Superior temporal gyrus (tissue), 1 donor: ENCODE measurements around the gene ATXN1.

ENCODE experiments used
- DNase-seq: peaks from one replicate; pipeline ENCODE4 v3.0.0-alpha.2; 2016; ENCODE audit errors: extremely low spot score

The ATXN1 gene

GRCh38 chr6:16743664-16744210, 17.5 kb downstream of the ATXN1 start:
- DNase-seq: no peak

- no peak for DNase-seq
Measured at GRCh38 chr6:16742116-16742515, 19.1 kb downstream of the ATXN1 start.

GRCh38 chr6:16741112-16742016, 19.9 kb downstream of the ATXN1 start:
- no peak for DNase-seq

- no peak for DNase-seq
Measured at GRCh38 chr6:16740097-16740496, 21.2 kb downstream of the ATXN1 start.

- no peak for DNase-seq
Measured at GRCh38 chr6:16739329-16739801, 21.9 kb downstream of the ATXN1 start.

GRCh38 chr6:16737925-16738324, 23.3 kb downstream of the ATXN1 start:
- no peak for DNase-seq

- no peak for DNase-seq
Measured at GRCh38 chr6:16736856-16737775, 24.1 kb downstream of the ATXN1 start.

- no peak for DNase-seq
Measured at GRCh38 chr6:16735014-16735413, 26.2 kb downstream of the ATXN1 start.

GRCh38 chr6:16733085-16733484, 28.2 kb downstream of the ATXN1 start:
- DNase-seq: no peak

GRCh38 chr6:16731478-16732051, 29.7 kb downstream of the ATXN1 start:
- no peak for DNase-seq

- DNase-seq: no peak
Measured at GRCh38 chr6:16730738-16731477, 30.4 kb downstream of the ATXN1 start.

- no peak for DNase-seq
Measured at GRCh38 chr6:16729744-16730143, 31.5 kb downstream of the ATXN1 start.

GRCh38 chr6:16729183-16729691, 32.0 kb downstream of the ATXN1 start:
- DNase-seq: no peak

GRCh38 chr6:16728513-16729182, 32.6 kb downstream of the ATXN1 start:
- DNase-seq: no peak

GRCh38 chr6:16727996-16728395, 33.3 kb downstream of the ATXN1 start:
- DNase-seq: no peak

GRCh38 chr6:16725145-16725864, 36.0 kb downstream of the ATXN1 start:
- DNase-seq: no peak

GRCh38 chr6:16723826-16724225, 37.4 kb downstream of the ATXN1 start:
- DNase-seq: no peak

- DNase-seq: no peak
Measured at GRCh38 chr6:16723402-16723801, 37.9 kb downstream of the ATXN1 start.

- DNase-seq: no peak
Measured at GRCh38 chr6:16722630-16723029, 38.6 kb downstream of the ATXN1 start.

GRCh38 chr6:16721977-16722376, 39.3 kb downstream of the ATXN1 start:
- no peak for DNase-seq
